Adipocyte (in vitro differentiated cells): ENCODE results near the gene ST6GALNAC6.
A peak's percentile ranks its signal among the peaks of the same experiment; 100 is the strongest.

Experiments used
- DNase-seq: peaks from one replicate; pipeline ENCODE4 v3.0.0-alpha.2; 2015; ENCODE audit warnings: low read depth
- H3K27me3 ChIP-seq: replicated peaks from 2 replicates; pipeline ENCODE4 v1.7.0; 2013; ENCODE audit warnings: mild to moderate bottlenecking, low read length, moderate library complexity; ENCODE audit not compliant: control insufficient read depth, insufficient read depth
- H3K36me3 ChIP-seq: 2 replicates; pipeline ENCODE4 v1.7.0; 2013; ENCODE audit warnings: low read length, mild to moderate bottlenecking, moderate library complexity; ENCODE audit not compliant: control insufficient read depth, insufficient read depth, severe bottlenecking
- H3K4me1 ChIP-seq: 2 replicates; pipeline ENCODE4 v1.7.0; 2013; ENCODE audit warnings: mild to moderate bottlenecking, low read length, moderate library complexity; ENCODE audit not compliant: control insufficient read depth, insufficient read depth
- H3K4me3 ChIP-seq: 2 replicates; pipeline ENCODE4 v1.7.0; 2013; ENCODE audit warnings: mild to moderate bottlenecking, low read length, moderate library complexity
- H3K9ac ChIP-seq: 2 replicates; pipeline ENCODE4 v1.7.0; 2013; ENCODE audit warnings: mild to moderate bottlenecking, low read length, moderate library complexity
- H3K9me3 ChIP-seq: 2 replicates; pipeline ENCODE4 v1.7.0; 2013; ENCODE audit warnings: mild to moderate bottlenecking, low read length, moderate library complexity; ENCODE audit not compliant: control insufficient read depth

ST6GALNAC6 gene

DNA sequence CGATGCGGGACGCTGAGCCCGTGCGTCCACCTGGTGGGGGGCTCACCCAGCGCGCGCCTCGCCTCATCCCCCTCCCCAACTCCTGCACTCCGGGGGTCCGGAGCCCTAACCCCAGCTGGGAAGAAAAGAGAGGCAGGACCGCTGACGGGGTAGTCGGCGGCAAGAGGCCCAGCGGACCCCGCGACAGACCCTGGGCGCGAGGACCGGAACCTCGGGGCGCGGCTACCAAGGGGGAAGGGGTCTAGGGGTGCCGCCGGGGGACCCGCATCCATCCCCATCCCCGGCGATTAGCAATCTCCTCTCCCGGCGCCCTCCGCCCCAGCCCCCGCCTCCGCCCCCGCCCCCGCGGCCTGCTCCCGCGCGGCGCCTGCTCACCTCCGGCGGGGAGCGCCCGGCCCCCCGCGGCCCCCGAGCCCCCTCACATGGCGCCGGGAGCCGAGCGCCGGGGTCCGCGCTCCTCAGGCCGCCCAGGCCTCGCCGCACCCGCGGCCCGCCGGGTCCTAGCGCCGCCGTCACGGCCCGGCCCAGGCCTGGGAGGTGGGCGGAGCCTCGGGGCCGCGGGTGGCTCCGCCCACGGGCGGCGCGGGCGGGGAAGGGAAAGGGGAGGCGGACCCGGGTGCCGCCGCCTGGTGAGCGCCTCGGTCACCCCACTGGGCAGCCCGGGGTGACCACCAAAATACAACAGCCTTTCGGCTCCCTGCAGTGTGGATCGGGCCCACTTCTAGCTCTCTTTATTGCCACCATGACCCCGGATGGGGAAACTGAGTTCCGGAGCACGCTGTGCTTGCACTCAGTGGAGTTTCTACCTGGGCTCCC, at the start of gene ST6GALNAC6:
TSS of gene ST6GALNAC6 (minus strand) at position 476 of the 816 bp plus-strand sequence. CDS start 1,622 bp downstream, outside the sequence.
- Histone ChIP-seq H3K9ac (peak within 1 kb of the TSS; percentile 100), H3K4me1 (peaks cover 52% of the 10 kb centered on the region), H3K4me3 (peak within 1 kb of the TSS; percentile 92), H3K27me3 (no peaks in the 10 kb centered on the region), H3K36me3 (peaks cover 21% of the 10 kb centered on the region), H3K9me3 (no peaks in the 10 kb centered on the region)
- peak; percentile 94 for DNase-seq

DNA sequence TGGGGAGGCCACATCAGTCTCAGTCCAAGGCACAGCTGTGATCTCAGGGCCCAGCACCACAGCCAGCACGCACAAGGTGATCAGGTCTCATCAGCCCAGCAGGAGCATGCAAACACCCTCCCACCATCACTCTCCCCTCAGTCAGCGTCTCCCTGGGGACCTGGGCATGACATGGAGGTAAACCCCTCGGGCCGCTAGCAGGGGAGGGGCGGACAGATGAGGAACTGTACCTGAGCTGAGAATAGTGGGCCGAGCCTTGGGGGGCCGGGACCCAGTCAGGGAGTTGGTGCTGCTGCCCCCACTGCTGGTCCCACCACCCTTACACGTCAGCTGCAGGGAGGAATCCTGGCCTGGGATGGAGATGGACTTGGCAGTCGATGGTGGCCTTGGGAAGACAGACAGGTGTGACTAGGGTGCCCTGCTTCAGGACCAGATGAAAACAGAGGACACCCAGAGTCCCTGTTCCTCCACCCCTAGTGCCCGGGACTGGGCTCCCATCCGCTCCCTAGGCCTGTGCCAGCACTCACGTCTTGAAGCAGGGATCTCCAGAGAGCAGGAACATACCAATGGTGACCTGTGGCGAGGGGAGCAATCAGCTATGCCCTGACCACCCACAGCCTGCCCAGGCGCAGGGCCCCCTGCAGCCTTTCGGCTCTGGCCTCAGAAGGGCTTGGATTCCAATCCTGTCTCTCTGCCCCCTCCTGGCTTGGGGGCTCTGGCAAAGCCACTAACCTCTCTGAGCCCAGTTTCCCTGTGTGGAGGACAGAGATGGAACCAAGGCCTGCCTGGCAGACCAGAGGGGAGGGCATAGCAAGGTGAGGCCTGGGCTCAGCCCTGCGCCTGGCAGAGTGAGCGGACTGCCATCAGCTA, 48.7 kb upstream of the ST6GALNAC6 start:
- Histone ChIP-seq H3K36me3 (peaks cover 16% of the 10 kb centered on the region), H3K9ac (no peak overlapping the region), H3K9me3 (no peaks in the 10 kb centered on the region), H3K4me1 (peaks cover 9% of the 10 kb centered on the region), H3K4me3 (no peak overlapping the region), H3K27me3 (no peaks in the 10 kb centered on the region)
- no peak for DNase-seq

DNA sequence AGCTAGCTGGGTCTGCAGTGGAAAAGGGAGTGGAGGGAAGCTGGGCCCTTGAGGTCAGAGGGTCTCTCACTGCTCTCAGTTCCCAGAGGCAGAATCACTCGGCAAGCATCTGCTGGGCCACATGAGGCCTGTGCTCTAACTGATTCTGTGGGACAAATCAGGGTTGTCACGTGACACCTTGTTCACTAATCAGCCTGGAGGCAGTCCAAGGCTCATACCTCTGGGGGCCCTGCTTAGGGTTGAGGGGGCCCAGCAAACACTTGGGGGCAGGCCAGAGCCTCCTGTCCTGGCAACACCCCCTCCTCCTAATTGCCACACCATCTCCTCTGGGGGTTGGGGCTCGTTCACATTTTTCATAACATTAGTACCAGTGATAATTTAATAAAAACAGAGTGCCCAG, 47.3 kb upstream of the ST6GALNAC6 start:
- Histone ChIP-seq H3K9ac (peak overlapping the region; percentile 34), H3K36me3 (peaks cover 21% of the 10 kb centered on the region), H3K9me3 (no peaks in the 10 kb centered on the region), H3K4me3 (no peak overlapping the region), H3K4me1 (peaks cover 9% of the 10 kb centered on the region), H3K27me3 (no peaks in the 10 kb centered on the region)
- no peak for DNase-seq

DNA sequence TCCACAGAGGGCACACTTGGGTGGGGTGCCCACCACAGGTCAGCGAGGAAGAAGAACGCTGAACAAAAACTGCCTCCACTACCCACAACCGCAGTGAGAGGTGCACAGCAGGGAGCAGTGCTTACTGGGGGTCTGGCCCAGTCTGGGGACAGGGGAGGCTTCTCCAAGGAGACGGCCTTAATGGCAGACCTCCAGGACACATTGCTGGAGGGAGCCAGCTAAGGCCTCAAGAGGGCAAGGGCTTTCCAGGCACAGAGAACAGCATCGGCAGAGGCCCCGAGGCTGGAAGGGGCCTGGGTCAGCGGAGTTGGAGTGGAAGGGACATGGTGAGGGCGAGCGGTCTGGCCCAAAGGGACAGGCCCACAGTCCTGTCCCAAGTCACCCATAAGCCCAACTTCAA, 46.5 kb upstream of the ST6GALNAC6 start:
- Histone ChIP-seq H3K27me3 (no peaks in the 10 kb centered on the region), H3K4me3 (no peak overlapping the region), H3K36me3 (peaks cover 21% of the 10 kb centered on the region), H3K9ac (no peak overlapping the region), H3K4me1 (peaks cover 9% of the 10 kb centered on the region), H3K9me3 (no peaks in the 10 kb centered on the region)
- no peak for DNase-seq

GRCh38 chr9:127945338-127945737, 45.9 kb upstream of the ST6GALNAC6 start:
- no peaks in the 10 kb centered on the region for H3K27me3 ChIP-seq
- H3K36me3 ChIP-seq, result peaks cover 21% of the 10 kb centered on the region

DNA sequence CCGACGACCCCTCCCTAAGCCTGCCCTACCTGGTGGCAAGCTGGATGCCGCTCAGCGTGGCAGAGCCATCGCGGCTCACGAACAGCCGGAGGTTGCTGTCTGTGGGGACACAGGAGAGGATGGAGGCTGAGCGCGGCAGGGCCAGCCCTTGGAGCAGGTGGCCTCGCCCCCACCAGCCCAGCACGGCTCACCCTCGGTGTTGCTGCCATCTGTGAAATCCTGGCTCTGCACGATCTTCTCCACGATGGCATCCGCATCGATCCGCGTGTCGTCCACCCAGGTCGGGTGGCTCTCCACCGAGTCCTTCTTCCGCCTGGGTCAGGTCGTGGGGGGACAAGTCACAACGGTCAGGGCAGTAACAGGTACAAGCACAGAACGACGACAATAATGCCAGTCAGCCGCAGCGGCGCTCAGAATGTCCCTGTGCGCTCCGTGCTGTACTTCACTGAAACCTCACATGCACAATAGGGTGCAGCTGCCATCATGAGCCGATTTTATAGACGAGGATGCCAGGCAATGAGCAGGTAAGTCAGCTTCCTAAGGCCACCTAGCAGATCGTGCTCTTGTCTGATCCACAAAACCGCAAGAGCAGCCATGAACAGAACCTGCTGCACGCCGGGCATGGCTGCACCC, 45.3 kb upstream of the ST6GALNAC6 start:
- H3K27me3 ChIP-seq, result no peaks in the 10 kb centered on the region
- peaks cover 9% of the 10 kb centered on the region for H3K4me1 ChIP-seq
- no peak overlapping the region for H3K9ac ChIP-seq
- no peak overlapping the region for H3K4me3 ChIP-seq
- no peaks in the 10 kb centered on the region for H3K9me3 ChIP-seq
- no peak for DNase-seq
- peaks cover 21% of the 10 kb centered on the region for H3K36me3 ChIP-seq

More at GRCh38 chr9:127945338-127945737, 45.9 kb upstream of the ST6GALNAC6 start:
- H3K9me3 ChIP-seq, result no peaks in the 10 kb centered on the region
- H3K4me1 ChIP-seq, result peaks cover 9% of the 10 kb centered on the region
- no peak for DNase-seq
- H3K9ac ChIP-seq, result no peak overlapping the region
- no peak overlapping the region for H3K4me3 ChIP-seq

DNA sequence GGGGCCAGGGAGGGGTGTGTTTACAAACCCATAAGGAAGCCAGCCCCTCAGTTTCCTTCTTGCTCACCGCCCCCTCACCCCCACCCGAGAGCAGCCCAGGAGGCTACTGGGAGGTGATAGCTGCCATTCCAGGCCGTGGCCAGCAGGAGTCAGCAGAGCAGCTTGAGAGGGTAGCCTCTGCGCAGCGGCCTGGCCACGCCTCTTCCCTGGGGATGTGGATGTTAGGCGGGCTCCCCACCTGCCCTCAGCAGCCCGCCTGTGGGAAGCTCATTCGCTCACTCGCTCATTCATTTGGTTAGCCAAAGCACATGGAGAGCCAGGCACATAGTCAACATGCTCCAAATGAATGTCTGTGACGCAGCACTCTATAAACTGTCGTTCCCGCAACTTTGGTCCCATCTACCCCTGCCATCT, 44.3 kb upstream of the ST6GALNAC6 start:
- peak; percentile 86 for DNase-seq
- Histone ChIP-seq H3K9ac (no peak overlapping the region), H3K9me3 (no peaks in the 10 kb centered on the region), H3K36me3 (peaks cover 21% of the 10 kb centered on the region), H3K4me1 (peaks cover 9% of the 10 kb centered on the region), H3K4me3 (no peak overlapping the region), H3K27me3 (no peaks in the 10 kb centered on the region)

- H3K9me3 ChIP-seq, result no peaks in the 10 kb centered on the region
- no peak overlapping the region for H3K9ac ChIP-seq
- H3K4me1 ChIP-seq, result peaks cover 14% of the 10 kb centered on the region
- H3K27me3 ChIP-seq, result no peaks in the 10 kb centered on the region
- peaks cover 21% of the 10 kb centered on the region for H3K36me3 ChIP-seq
- DNase-seq, result no peak
- no peak overlapping the region for H3K4me3 ChIP-seq
Observed at GRCh38 chr9:127943011-127943662, 43.7 kb upstream of the ST6GALNAC6 start.

DNA sequence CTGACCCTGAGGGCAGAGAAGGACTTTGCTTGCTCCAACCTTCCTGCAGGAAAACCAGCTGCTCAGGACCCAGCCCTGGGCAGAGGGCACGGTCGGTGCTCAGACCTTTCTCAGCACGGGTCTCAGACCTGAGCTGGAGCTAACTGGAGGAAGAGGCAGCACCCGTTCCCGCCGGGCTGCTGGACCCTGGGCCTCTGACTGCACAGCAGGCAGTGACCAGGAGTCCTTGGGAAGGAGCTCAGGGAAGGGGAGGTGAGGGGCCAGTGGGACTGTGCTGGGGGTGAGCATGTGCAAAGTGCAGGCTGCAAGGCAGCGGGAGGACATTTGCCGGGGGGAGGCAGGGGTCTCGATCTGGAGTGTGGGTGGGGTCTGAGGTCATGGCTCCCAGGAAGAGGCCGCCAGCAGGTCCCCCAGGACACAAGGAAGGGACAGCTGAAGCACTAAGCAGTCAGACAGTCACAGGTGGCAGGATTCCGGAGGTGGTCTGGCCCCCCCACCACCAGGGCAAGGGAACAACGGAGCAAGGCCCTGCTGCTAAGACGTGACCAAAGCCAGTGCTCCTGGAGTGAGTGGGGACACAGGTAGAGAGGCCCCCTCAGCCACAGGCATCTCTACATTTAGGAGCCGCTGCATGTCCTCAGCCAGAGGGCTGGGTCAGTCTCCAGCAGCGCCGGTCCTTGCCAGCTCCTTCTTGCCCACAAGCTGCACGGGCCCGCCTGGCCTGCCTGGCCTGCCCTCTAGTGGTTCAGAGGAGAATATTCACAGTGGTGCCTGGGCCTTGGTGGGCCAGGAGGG, 43.0 kb upstream of the ST6GALNAC6 start:
- Histone ChIP-seq H3K9ac (no peak overlapping the region), H3K27me3 (no peaks in the 10 kb centered on the region), H3K4me1 (peaks cover 18% of the 10 kb centered on the region), H3K36me3 (peaks cover 21% of the 10 kb centered on the region), H3K4me3 (no peak overlapping the region), H3K9me3 (no peaks in the 10 kb centered on the region)
- peak; percentile 78 for DNase-seq

- Histone ChIP-seq H3K27me3 (no peaks in the 10 kb centered on the region), H3K9me3 (no peaks in the 10 kb centered on the region), H3K4me3 (no peak overlapping the region), H3K36me3 (peaks cover 21% of the 10 kb centered on the region), H3K4me1 (peaks cover 19% of the 10 kb centered on the region), H3K9ac (no peak overlapping the region)
- DNase-seq, result no peak
Observed at GRCh38 chr9:127941961-127942215, 42.5 kb upstream of the ST6GALNAC6 start.
